HFF-Myc (cell line): ENCODE results near the gene OLIG2.

Experiments used
- DNase-seq: peaks from one replicate; pipeline ENCODE4 v3.0.0-alpha.2; 2011; ENCODE audit warnings: low read depth; ENCODE audit errors: extremely low read depth
- H3K4me3 ChIP-seq: replicated peaks from 2 replicates; pipeline ENCODE4 v1.5.1; 2011; ENCODE audit warnings: low read depth, mild to moderate bottlenecking, control low read depth, low read length
- CTCF ChIP-seq: IDR thresholded peaks from 2 replicates; pipeline ENCODE4 v1.5.1; 2012; ENCODE audit warnings: mild to moderate bottlenecking, low read depth, low read length, control low read depth; ENCODE audit errors: missing control alignments

Gene OLIG2

GRCh38 chr21:33075128-33075527, 49.4 kb downstream of the OLIG2 start:
- no peak for DNase-seq
- TF ChIP-seq CTCF, result no peak
- no peak overlapping the region for H3K4me3 ChIP-seq

GRCh38 chr21:33075596-33076195, 50.0 kb downstream of the OLIG2 start:
- DNase-seq, result no peak
- no peak for TF ChIP-seq CTCF
- H3K4me3 ChIP-seq, result no peak overlapping the region

GRCh38 chr21:33076600-33077329, 51.0 kb downstream of the OLIG2 start:
- DNase-seq, result no peak
- TF ChIP-seq CTCF, result no peak
- no peak overlapping the region for H3K4me3 ChIP-seq
